ENCODE measurements around the gene RAP1GAP2.

Gene RAP1GAP2

GRCh38 chr17:2849327-2849670, 53.1 kb downstream of the RAP1GAP2 start:
- CTCF ChIA-PET, result interaction anchor here (0.6 to 8.8 kb wide), 31 partner anchors 8 to 787 kb away, joined by 3 to 94 read pairs (median 6); partner anchors contain the start of genes CTNS and SHPK
- POLR2A ChIA-PET, result interaction anchor here (0.5 to 2.6 kb wide), 6 partner anchors 24 to 334 kb away, joined by 3 to 10 read pairs (median 6); no protein-coding TSS in a partner anchor
- no peak for TF ChIP-seq ZBTB26 (tag by site-specific recombination; optimal IDR thresholded peaks at IDR 0.05)
- TF ChIP-seq ZNF610 (tag by site-specific recombination; IDR thresholded peaks at IDR 0.05; ENCODE audit: borderline replicate concordance), result no peak
- no peak for TF ChIP-seq ZNF701 (tag by site-specific recombination; IDR thresholded peaks at IDR 0.05)
- Histone ChIP-seq H3K27ac (ENCODE audit: extremely low read depth, low read depth, low read length) (no peak overlapping the region), H3K4me3 (ENCODE audit: low read depth, low read length) (no peak overlapping the region), H3K36me3 (ENCODE audit: control insufficient read depth in 2 of 2, insufficient read depth in 1 of 2, low read length in 2 of 2) (no peaks in the 10 kb centered on the region), H3K9me3 (ENCODE audit: control insufficient read depth, insufficient read depth, low read depth, low read length) (no peaks in the 10 kb centered on the region), H3K4me1 (ENCODE audit: control insufficient read depth, insufficient read depth, low read length) (no peaks in the 10 kb centered on the region)

GRCh38 chr17:2850991-2851390, 54.8 kb downstream of the RAP1GAP2 start:
- Histone ChIP-seq H3K4me1 (ENCODE audit: control insufficient read depth, insufficient read depth, low read length) (no peaks in the 10 kb centered on the region), H3K9me3 (ENCODE audit: control insufficient read depth, insufficient read depth, low read depth, low read length) (no peaks in the 10 kb centered on the region), H3K27ac (ENCODE audit: extremely low read depth, low read depth, low read length) (no peak overlapping the region), H3K36me3 (ENCODE audit: control insufficient read depth in 2 of 2, insufficient read depth in 1 of 2, low read length in 2 of 2) (no peaks in the 10 kb centered on the region), H3K4me3 (ENCODE audit: low read depth, low read length) (no peak overlapping the region)
- TF ChIP-seq ZNF280C (tag by site-specific recombination; IDR thresholded peaks at IDR 0.05) (no peak), ZNF2 (tag by site-specific recombination; IDR thresholded peaks at IDR 0.05) (no peak), ZNF529 (tag by site-specific recombination; IDR thresholded peaks at IDR 0.05; ENCODE audit: insufficient replicate concordance) (no peak), YY1 (tag by site-specific recombination; IDR thresholded peaks at IDR 0.05) (no peak), ZNF624 (tag by site-specific recombination; IDR thresholded peaks at IDR 0.05) (no peak), YY2 (tag by site-specific recombination; IDR thresholded peaks at IDR 0.05) (no peak), GLIS1 (tag by site-specific recombination; IDR thresholded peaks at IDR 0.05) (no peak), GLI4 (tag by site-specific recombination; IDR thresholded peaks at IDR 0.05) (no peak), ZNF658 (tag by site-specific recombination; IDR thresholded peaks at IDR 0.05) (no peak), KLF9 (tag by site-specific recombination; IDR thresholded peaks at IDR 0.05; ENCODE audit: low read depth) (no peak)
- ChIA-PET POLR2A (interaction anchor here (0.7 kb wide), 2 partner anchors 52 to 321 kb away, joined by 3 to 4 read pairs; no protein-coding TSS in a partner anchor), CTCF (interaction anchor here (0.7 to 8.8 kb wide), 6 partner anchors 24 to 162 kb away, joined by 3 to 94 read pairs (median 4); no protein-coding TSS in a partner anchor)

DNA sequence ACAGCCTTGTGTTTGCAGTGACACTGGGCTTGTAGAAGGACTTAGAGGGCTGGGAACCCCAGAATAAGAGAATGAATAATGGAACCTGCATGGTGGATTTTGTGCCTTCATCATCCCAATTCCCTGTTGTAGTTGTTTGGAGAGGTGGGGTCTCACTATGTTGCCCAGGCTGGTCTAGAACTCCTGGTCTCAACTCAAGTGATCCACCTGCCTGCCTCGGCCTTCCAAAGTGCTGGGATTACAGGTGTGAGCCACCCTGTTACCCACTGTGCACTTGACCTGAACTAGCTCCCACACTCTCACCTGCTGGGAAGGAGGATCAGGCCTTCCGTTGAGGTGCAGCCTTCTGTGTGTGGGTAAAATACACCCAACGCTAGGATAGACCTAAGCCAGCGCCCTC, 55.4 kb downstream of the RAP1GAP2 start:
- no peaks in the 10 kb centered on the region for H3K4me1 ChIP-seq (ENCODE audit: control insufficient read depth, insufficient read depth, low read length)
- H3K27ac ChIP-seq (ENCODE audit: extremely low read depth, low read depth, low read length), result 0 out of 2 replicates have a peak overlapping the region, but pooled peaks have one; percentile 9
- no peaks in the 10 kb centered on the region for H3K36me3 ChIP-seq (ENCODE audit: control insufficient read depth in 2 of 2, insufficient read depth in 1 of 2, low read length in 2 of 2)
- no peaks in the 10 kb centered on the region for H3K9me3 ChIP-seq (ENCODE audit: control insufficient read depth, insufficient read depth, low read depth, low read length)
- H3K4me3 ChIP-seq (ENCODE audit: low read depth, low read length), result no peak overlapping the region
- ChIA-PET POLR2A (interaction anchor here (0.6 to 1.0 kb wide), 6 partner anchors 13 to 785 kb away, joined by 3 to 8 read pairs (median 3); partner anchors contain the start of genes CTNS and SHPK), CTCF (interaction anchor here (0.6 to 8.8 kb wide), 6 partner anchors 25 to 161 kb away, joined by 3 to 94 read pairs (median 4); no protein-coding TSS in a partner anchor)
- TF ChIP-seq ZNF530 (tag by site-specific recombination; IDR thresholded peaks at IDR 0.05; ENCODE audit: low read depth), result no peak
- peak; percentile 97 for TF ChIP-seq ZNF121 (tag by site-specific recombination; IDR thresholded peaks at IDR 0.05)

GRCh38 chr17:2852221-2852620, 56.0 kb downstream of the RAP1GAP2 start:
- Histone ChIP-seq H3K4me1 (ENCODE audit: control insufficient read depth, insufficient read depth, low read length) (no peaks in the 10 kb centered on the region), H3K36me3 (ENCODE audit: control insufficient read depth in 2 of 2, insufficient read depth in 1 of 2, low read length in 2 of 2) (no peaks in the 10 kb centered on the region), H3K27ac (ENCODE audit: extremely low read depth, low read depth, low read length) (no peak overlapping the region), H3K9me3 (ENCODE audit: control insufficient read depth, insufficient read depth, low read depth, low read length) (no peaks in the 10 kb centered on the region), H3K4me3 (ENCODE audit: low read depth, low read length) (no peak overlapping the region)
- ChIA-PET CTCF (interaction anchor here (0.5 to 8.8 kb wide), 9 partner anchors 24 to 213 kb away, joined by 3 to 94 read pairs (median 3); no protein-coding TSS in a partner anchor), POLR2A (interaction anchor here (0.6 to 1.2 kb wide), 5 partner anchors 13 to 784 kb away, joined by 3 to 8 read pairs (median 3); partner anchors contain the start of genes CTNS and SHPK)
- TF ChIP-seq KLF10 (tag by site-specific recombination; IDR thresholded peaks at IDR 0.05), result no peak
